GM21381 (cell line): ENCODE measurements around the gene CPN2.

Experiments used
- ATAC-seq: cut with Tn5 transposase; IDR thresholded peaks from one replicate; pipeline ENCODE4 v1.9.1; 2021; ENCODE audit warnings: mild to moderate bottlenecking, moderate library complexity; ENCODE audit not compliant: unreplicated experiment

CPN2 gene

GRCh38 chr3:194329583-194329965 lies 21.6 kb downstream of the CPN2 start:
- ATAC-seq: no peak

GRCh38 chr3:194328942-194329582 lies 22.1 kb downstream of the CPN2 start:
- no peak for ATAC-seq

GRCh38 chr3:194328053-194328657 lies 23.0 kb downstream of the CPN2 start:
- no peak for ATAC-seq

- ATAC-seq: no peak
Measured at GRCh38 chr3:194327218-194328052, 23.7 kb downstream of the CPN2 start.

DNA sequence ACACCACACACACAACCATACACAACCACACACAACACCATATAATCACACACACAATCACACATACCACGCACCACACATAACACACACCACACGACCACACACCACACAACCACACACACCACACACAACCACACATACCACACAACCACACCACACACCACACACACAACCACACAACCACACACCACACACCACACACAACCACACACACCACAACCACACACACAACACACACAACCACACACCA lies 24.2 kb downstream of the CPN2 start:
- ATAC-seq: no peak

- no peak for ATAC-seq
Measured at GRCh38 chr3:194326192-194326967, 24.7 kb downstream of the CPN2 start.

DNA sequence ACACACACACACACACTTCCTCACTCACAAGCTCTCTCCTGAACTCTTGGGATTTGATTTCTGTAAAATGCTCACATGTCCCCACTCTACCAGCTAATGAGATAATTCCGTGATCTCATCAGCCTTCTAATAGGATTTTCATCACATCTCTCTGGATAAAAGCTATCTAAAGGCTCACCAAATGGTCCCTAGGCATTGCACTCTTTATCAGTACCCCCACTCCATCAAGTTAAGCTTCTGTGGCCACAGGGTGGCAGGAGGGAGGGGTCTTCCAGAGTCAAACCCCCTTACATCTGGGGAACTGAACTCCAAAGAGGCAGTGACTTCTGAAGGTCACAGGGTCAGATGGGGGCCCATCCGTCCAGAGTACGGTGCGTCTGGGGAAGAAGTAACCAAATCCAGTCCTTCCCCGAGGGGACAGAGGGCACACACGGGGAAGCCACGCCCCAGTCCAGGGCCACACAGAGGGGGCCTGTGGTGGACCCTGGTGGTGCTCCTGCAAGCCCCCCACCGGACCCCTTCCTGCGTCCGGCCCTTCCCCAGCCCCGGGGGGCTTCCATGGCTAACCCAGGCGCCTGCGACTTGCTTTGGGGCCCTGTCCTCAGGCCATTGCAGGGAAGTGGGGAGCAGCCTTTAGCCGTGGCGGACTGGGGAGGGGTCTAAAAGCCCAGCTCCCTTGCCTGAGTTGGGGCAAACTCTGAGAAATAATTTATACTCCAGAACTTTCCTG lies 25.5 kb downstream of the CPN2 start:
- ATAC-seq: no peak

GRCh38 chr3:194324823-194325327 lies 26.3 kb downstream of the CPN2 start:
- no peak for ATAC-seq

GRCh38 chr3:194323785-194324735 lies 27.1 kb downstream of the CPN2 start:
- ATAC-seq: no peak

DNA sequence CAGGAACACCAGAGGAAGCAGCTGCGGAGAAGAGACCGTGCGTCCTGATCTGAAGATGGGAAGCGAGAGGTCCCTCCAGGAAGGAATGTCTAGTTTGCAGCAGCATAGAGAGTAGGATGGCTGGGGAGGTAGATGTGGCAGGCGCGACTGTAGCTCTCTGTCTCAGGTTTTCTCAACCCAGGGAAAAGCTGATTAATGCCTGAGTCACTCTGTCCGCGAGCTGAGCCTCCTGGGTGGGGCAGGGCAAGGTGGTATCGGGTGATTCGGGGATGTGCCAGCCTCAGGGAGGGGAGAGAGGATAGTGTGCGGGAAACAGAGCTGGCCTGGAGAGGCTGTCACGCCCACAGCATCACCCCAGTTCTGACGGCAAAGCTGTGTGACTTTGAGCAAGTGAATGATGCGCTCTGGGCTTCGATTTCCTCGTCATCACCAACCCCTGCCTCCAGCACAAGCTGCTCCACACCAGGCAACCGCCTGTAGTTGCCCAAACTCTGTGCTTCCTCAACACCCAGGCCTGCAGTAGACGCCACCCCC lies 28.4 kb downstream of the CPN2 start:
- ATAC-seq: no peak

- ATAC-seq: no peak
Measured at GRCh38 chr3:194321693-194322640, 29.2 kb downstream of the CPN2 start.

GRCh38 chr3:194320744-194321243 lies 30.3 kb downstream of the CPN2 start:
- ATAC-seq: no peak

DNA sequence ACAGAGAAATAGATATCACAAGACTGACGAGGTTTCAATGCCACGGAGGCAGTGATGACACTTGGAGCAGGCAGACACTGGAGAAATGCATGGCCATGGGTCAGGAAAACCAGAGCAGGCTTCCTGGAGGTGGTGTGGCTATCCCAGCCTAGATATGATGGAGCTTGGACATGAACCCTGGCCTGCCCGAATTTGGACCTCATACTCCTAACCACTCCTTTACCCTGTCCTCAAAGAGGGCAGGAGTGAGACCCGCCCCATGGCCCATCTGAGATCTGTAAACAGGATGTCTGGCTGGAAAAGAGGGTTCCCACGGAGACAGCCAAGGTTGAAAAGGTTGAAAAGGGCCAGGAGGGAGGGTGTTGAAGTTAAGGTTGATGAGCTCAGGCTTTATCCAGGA lies 31.0 kb downstream of the CPN2 start:
- no peak for ATAC-seq

DNA sequence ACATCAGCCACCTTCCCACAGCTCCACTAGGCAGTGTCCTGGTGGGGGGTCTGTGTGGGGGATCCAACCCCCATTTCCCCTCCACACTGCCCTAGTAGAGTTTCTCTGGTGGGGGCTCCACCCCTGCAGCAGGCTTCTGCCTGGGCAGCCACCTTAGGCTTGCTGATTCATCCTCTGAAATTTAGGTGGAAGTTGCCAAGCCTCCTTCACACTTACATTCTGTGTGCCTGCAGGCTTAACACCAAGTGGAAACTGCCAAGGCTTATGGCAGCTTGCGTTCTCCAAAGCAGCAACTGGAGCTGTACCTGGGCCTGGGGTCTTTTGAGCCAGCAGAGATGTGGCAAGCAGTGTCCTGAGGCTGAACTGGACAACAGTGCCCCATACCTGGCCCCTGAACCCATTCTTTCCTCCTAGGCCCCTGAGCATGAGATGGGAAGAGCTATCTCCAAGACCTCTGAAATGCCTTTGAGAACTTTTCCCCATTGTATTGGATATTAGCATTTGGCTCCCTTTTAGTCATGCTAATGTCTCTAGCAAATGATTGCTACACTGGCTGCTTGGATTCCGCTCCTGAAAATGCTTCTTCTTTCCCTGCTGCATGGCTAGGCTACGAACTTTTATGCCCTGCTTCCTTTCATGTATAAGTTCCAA lies 32.5 kb downstream of the CPN2 start:
- ATAC-seq: no peak

- ATAC-seq: no peak
Measured at GRCh38 chr3:194316918-194317317, 34.2 kb downstream of the CPN2 start.

DNA sequence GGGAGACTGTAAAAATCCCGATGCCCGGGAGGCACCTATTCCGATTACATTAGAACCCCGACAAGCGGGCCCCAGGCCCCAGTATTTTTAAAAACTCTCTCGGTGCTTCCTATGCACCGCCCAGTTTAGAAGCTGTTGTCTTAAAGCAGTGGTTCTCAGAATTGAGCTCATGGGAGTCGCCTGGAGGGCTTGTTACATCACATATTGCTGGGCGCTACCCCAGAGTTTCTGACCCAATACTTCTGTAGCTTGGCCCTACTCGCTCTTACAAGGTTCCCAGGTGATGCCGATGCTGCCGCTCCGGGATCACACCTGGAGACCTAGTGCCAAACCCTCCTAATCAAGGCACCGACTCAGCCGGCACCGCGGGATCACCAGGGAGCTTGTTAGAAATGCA lies 35.2 kb downstream of the CPN2 start:
- ATAC-seq: peak; percentile 16
